Mesenteric fat pad (tissue), 1 donor: ENCODE data around the gene MYO15A. TPM values are rescaled to one million over a fixed set of nuclear protein-coding genes. Genes with fewer than 3 reads are reported as not detected.
"Not testable (repeated sequence)": the region's sequence is repeated elsewhere in the genome, so short reads cannot be mapped to it uniquely, and the experiment has no call there.

Experiments used
- DNase-seq: peaks from one replicate; pipeline ENCODE4 v3.0.0-alpha.2; 2020; ENCODE audit warnings: low spot score
- total RNA-seq: library from RNA; stranded (reverse); fragmentation: NEBNext Ultra II Directional; extraction: Animal tissue kit (Norgen Biotek cat#: 25700); gene quantifications from one replicate; pipeline ENCODE4 v1.2.1, GENCODE V29; 2021
- donor health status: DM: yes; HTN: yes; CAD: no.

Gene MYO15A
- total RNA-seq, 1 donor from 2014 or later: 0.71 TPM

DNA sequence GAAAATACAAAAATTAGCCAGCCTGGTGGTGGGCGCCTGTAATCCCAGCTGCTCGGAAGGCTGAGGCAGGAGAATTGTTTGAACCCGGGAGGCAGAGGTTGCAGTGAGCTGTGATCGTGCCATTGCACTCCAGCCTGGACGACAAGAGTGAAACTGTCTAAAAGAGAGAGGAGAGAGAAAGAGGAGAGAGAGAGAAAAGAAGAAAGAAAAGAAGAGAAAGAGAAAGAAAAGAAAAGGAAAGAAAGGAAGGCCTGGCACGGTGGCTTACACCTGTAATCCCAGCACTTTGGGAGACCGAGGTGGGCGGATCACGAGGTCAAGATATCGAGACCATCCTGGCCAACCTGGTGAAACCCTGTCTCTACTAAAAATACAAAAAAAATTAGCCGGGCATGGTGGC, 108.3 kb downstream of the MYO15A start:
- DNase-seq: not testable (repeated sequence)

- no peak for DNase-seq
Observed at GRCh38 chr17:18217412-18218015, 109.0 kb downstream of the MYO15A start.

GRCh38 chr17:18218756-18219415, 110.3 kb downstream of the MYO15A start:
- DNase-seq: no peak

DNA sequence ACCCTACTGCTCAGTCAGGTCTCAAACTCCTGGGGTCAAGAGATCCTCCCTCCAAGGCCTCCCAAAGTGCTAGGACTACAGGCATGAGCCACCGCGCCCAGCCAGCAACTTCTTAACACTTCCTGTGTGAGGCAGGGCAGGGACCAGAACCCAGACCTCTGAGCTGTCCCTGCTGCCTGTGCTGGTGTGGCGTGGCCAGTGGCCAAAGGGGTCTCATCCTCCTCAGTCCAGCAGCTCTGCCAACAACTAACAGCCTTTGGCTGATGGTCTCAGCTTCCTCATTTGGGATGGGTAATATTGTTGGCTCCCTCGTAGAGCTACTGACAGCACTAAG, 115.5 kb downstream of the MYO15A start:
- DNase-seq: no peak

DNA sequence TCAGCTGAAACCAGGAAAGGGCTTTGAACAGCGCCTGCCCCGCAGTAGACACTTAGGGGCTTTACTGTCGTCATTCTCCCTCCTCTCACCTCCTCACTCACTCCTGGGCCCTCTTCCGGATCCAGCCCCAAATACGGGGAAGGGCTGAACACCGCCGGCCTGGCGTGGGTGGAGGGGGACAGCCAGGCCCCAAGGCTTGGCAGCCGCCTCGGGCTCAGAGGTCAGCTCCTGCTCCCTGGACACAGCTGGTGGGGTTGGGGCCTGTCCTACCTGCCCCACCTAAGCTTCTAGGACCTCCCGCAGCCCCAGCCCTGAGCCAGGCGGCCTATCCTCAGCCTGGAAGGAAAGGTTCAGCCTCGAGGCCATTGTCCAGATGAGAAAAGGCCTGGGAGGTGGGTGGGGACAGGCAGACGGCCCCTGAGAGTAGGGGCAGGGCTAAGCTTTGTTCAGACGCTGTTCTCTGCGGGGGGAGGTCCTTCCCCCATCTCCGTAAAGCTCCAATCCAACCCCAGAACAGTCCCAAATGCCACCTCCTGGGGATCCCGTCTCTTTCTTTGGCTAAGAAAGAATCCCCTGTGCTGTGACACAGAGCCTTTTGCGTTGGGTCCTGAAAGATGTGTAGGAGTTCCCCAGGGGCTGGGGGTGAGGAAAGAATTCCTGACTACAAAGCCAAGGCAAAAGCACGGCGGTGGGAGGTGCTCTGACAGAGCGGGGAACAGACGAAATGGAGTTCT, 116.0 kb downstream of the MYO15A start:
- DNase-seq: no peak

- peak; percentile 99 for DNase-seq
Observed at GRCh38 chr17:18225121-18225641, 116.6 kb downstream of the MYO15A start, which contains the start of gene LLGL1. TSS of gene LLGL1 (plus strand) at chr17:18225635. CDS start at chr17:18225683, 48 bp downstream.

GRCh38 chr17:18225642-18226283, 117.2 kb downstream of the MYO15A start:
- no peak for DNase-seq

GRCh38 chr17:18226284-18226945, 117.9 kb downstream of the MYO15A start:
- DNase-seq: no peak

DNA sequence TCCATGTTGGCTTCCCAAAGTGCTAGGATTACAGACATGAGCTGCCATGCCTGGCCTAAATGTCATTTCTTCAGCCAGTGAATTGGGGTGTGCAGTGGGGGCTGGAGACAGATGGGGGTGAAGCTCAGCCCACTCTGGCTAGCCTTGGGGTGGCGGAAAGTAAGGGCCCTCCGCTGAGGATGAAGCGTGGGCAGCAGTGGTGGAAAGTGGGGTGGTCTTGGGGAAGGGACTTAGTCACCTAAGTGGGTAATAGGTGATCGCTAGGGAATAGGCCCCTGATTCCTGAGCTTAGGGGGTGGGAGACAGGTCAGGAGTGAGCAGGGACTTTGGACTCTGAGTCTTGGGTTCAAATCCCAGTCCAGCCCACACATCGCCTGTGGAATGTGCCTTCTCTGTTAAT, 119.1 kb downstream of the MYO15A start:
- no peak for DNase-seq

DNA sequence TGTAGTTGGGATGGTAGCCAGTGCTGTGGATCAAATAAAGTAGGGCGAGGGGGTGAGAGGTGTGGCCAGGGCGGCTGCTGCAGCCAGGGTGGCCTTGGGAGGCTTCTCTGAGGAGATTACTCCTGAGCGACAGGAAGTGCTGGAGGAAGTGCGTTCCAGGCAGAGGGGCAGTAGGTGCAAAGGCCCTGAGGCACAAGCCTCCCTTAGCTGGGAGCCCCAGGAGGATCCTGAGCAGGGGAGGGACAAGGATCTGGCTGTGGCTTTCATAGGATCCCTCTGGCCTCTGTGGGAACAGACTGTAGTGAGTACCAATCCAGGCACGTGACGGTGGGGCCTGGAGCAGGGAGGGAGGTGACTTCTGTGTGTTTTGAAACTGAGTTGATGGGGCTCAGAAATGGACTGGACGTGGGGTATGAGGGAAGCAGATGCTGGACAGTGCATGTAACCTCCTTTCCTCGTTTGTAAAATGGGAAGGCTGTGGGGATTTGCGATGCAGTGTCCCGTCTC, 119.7 kb downstream of the MYO15A start:
- no peak for DNase-seq

GRCh38 chr17:18229254-18229653, 120.7 kb downstream of the MYO15A start:
- no peak for DNase-seq

Other genes starting within 250 kb of the MYO15A start
- 43.7 TPM for gene TOM1L2, start 136.4 kb upstream of the MYO15A start, total RNA-seq
- 0.32 TPM for gene DRC3, start 135.9 kb upstream of the MYO15A start, total RNA-seq
- gene ATPAF2, start 69.6 kb upstream of the MYO15A start, total RNA-seq: 20.8 TPM
- gene GID4, start 69.3 kb upstream of the MYO15A start, total RNA-seq: 17.4 TPM
- 36.3 TPM for gene DRG2, start 20.8 kb upstream of the MYO15A start, total RNA-seq
- 86.9 TPM for gene ALKBH5, start 75.1 kb downstream of the MYO15A start, total RNA-seq
- 12.0 TPM for gene LLGL1, start 116.9 kb downstream of the MYO15A start, total RNA-seq
- 269 TPM for gene FLII, start 150.0 kb downstream of the MYO15A start, total RNA-seq
- gene MIEF2, start 151.9 kb downstream of the MYO15A start, total RNA-seq: 4.6 TPM
- 34.1 TPM for gene TOP3A, start 206.2 kb downstream of the MYO15A start, total RNA-seq
- gene SMCR8, start 206.5 kb downstream of the MYO15A start, total RNA-seq: 14.3 TPM